NCI-H1436 treated with DMSO at 0.1 percent for 48 hours (cell line): ENCODE measurements around the gene PTPN4.

Source experiments
- DNase-seq: peaks from one replicate; lab custom pipeline; 2025; lab: John Stamatoyannopoulos, UW

The PTPN4 gene

GRCh38 chr2:119759451-119760236 is at the start of gene PTPN4:
Gene PTPN4 (plus strand): TSS chr2:119759922. CDS start chr2:119809854, 49,932 bp downstream.
- DNase-seq, result peak; percentile 92

GRCh38 chr2:119710281-119710680 is 49.4 kb upstream of the PTPN4 start:
- DNase-seq, result no peak

- no peak for DNase-seq
These were observed 48.4 kb upstream of the PTPN4 start for GRCh38 chr2:119711352-119711751.

- DNase-seq, result no peak
These were observed 47.2 kb upstream of the PTPN4 start for GRCh38 chr2:119712571-119712970.

- DNase-seq, result no peak
These were observed 45.8 kb upstream of the PTPN4 start for GRCh38 chr2:119713819-119714490.

- DNase-seq, result no peak
These were observed 44.1 kb upstream of the PTPN4 start for GRCh38 chr2:119715409-119716283.

GRCh38 chr2:119716284-119716672 is 43.4 kb upstream of the PTPN4 start:
- no peak for DNase-seq

GRCh38 chr2:119718501-119719260 is 41.0 kb upstream of the PTPN4 start:
- DNase-seq, result no peak

GRCh38 chr2:119719261-119719627 is 40.5 kb upstream of the PTPN4 start:
- DNase-seq, result no peak

- no peak for DNase-seq
These were observed 38.7 kb upstream of the PTPN4 start for GRCh38 chr2:119721043-119721442.

GRCh38 chr2:119721462-119721861 is 38.3 kb upstream of the PTPN4 start:
- DNase-seq, result no peak

GRCh38 chr2:119721904-119722303 is 37.8 kb upstream of the PTPN4 start:
- no peak for DNase-seq

- DNase-seq, result no peak
These were observed 36.5 kb upstream of the PTPN4 start for GRCh38 chr2:119723186-119723585.

- no peak for DNase-seq
These were observed 35.8 kb upstream of the PTPN4 start for GRCh38 chr2:119723784-119724467.

- no peak for DNase-seq
These were observed 34.9 kb upstream of the PTPN4 start for GRCh38 chr2:119724656-119725485.

GRCh38 chr2:119727493-119727892 is 32.2 kb upstream of the PTPN4 start:
- DNase-seq, result no peak

- DNase-seq, result no peak
These were observed 31.3 kb upstream of the PTPN4 start for GRCh38 chr2:119728421-119728820.

GRCh38 chr2:119730671-119731177 is 29.0 kb upstream of the PTPN4 start:
- no peak for DNase-seq

- DNase-seq, result no peak
These were observed 27.7 kb upstream of the PTPN4 start for GRCh38 chr2:119731983-119732382.

GRCh38 chr2:119732601-119733164 is 27.0 kb upstream of the PTPN4 start:
- no peak for DNase-seq
